Calu3 (cell line): ENCODE results near the gene IL10RA. TPM values are rescaled to one million over a fixed set of nuclear protein-coding genes. Genes with fewer than 3 reads are reported as not detected.

Experiments used
- BruUV-seq: library from RNA; stranded (reverse); fragments of 400-500 nt; replicated peaks from 2 replicates; lab custom pipeline; 2021; lab: Mats Ljungman, UMichigan
- CTCF ChIA-PET: fragments of 300-600 bp; sonication (Branson Sonifier 250); formaldehyde crosslinking; loops from one replicate; lab custom pipeline; 2022; ENCODE audit warnings: antibody characterized with exemption; lab: Charles Lee
- DNase-seq: peaks from one replicate; pipeline ENCODE4 v3.0.0; 2022
- H3K27ac Mint-ChIP-seq: one replicate; pipeline ENCODE4 v1.8.0; 2022; ENCODE audit warnings: mixed read lengths; ENCODE audit not compliant: unreplicated experiment
- H3K27me3 Mint-ChIP-seq: one replicate; pipeline ENCODE4 v1.8.0; 2022; ENCODE audit warnings: mixed read lengths; ENCODE audit not compliant: unreplicated experiment
- H3K36me3 Mint-ChIP-seq: one replicate; pipeline ENCODE4 v1.8.0; 2022; ENCODE audit warnings: mild to moderate bottlenecking, moderate library complexity, mixed read lengths; ENCODE audit not compliant: insufficient read depth, unreplicated experiment
- H3K4me1 Mint-ChIP-seq: one replicate; pipeline ENCODE4 v1.8.0; 2022; ENCODE audit warnings: mild to moderate bottlenecking, low read depth, mixed read lengths; ENCODE audit not compliant: unreplicated experiment
- H3K4me3 Mint-ChIP-seq: one replicate; pipeline ENCODE4 v1.8.0; 2022; ENCODE audit warnings: mild to moderate bottlenecking, low read depth, moderate library complexity, mixed read lengths; ENCODE audit not compliant: unreplicated experiment
- H3K9me3 Mint-ChIP-seq: one replicate; pipeline ENCODE4 v1.8.0; 2022; ENCODE audit warnings: low read depth, mixed read lengths; ENCODE audit not compliant: unreplicated experiment
- CTCF ChIP-seq: fragments of 200-600 bp; IDR thresholded peaks from one replicate; pipeline ENCODE4 v1.8.0; 2022; ENCODE audit warnings: antibody characterized with exemption; ENCODE audit not compliant: unreplicated experiment
- intact Hi-C: fragments of 100-400 bp; cut with micrococcal nuclease; formaldehyde crosslinking; loops from one replicate; pipeline ENCODE4 v1.10.0; 2022; ENCODE audit not compliant: unreplicated experiment
- total RNA-seq: library from RNA; stranded (reverse); gene quantifications from 2 replicates; pipeline ENCODE4 v1.2.3, GENCODE V29; 2022

The IL10RA gene
- total RNA-seq, 1 experiment from 2014 or later, result 0.05 TPM

GRCh38 chr11:118014022-118014421 is 27.8 kb downstream of the IL10RA start:
- Mint-ChIP-seq H3K4me3 (no peak overlapping the region), H3K9me3 (peaks cover 10% of the 10 kb centered on the region), H3K4me1 (no peaks in the 10 kb centered on the region), H3K27me3 (peaks cover 55% of the 10 kb centered on the region), H3K27ac (no peak overlapping the region), H3K36me3 (no peaks in the 10 kb centered on the region)
- CTCF ChIA-PET, result no interaction called here
- intact Hi-C loops, result no loop called here
- DNase-seq, result no peak
- BruUV-seq, result no TSS peak
- no peak for TF ChIP-seq CTCF

GRCh38 chr11:118015385-118015841 is 29.2 kb downstream of the IL10RA start:
- Mint-ChIP-seq H3K27ac (no peak overlapping the region), H3K9me3 (peaks cover 13% of the 10 kb centered on the region), H3K27me3 (peaks cover 63% of the 10 kb centered on the region), H3K4me3 (no peak overlapping the region), H3K4me1 (no peaks in the 10 kb centered on the region), H3K36me3 (no peaks in the 10 kb centered on the region)
- CTCF ChIA-PET, result no interaction called here
- no peak for TF ChIP-seq CTCF
- DNase-seq, result no peak
- no TSS peak for BruUV-seq
- intact Hi-C loops, result no loop called here

GRCh38 chr11:118016104-118016503 is 29.9 kb downstream of the IL10RA start:
- CTCF ChIA-PET, result no interaction called here
- Mint-ChIP-seq H3K4me3 (no peak overlapping the region), H3K27me3 (peaks cover 66% of the 10 kb centered on the region), H3K36me3 (no peaks in the 10 kb centered on the region), H3K9me3 (peaks cover 13% of the 10 kb centered on the region), H3K27ac (no peak overlapping the region), H3K4me1 (no peaks in the 10 kb centered on the region)
- BruUV-seq, result no TSS peak
- DNase-seq, result no peak
- TF ChIP-seq CTCF, result no peak
- intact Hi-C loops, result no loop called here

- Mint-ChIP-seq H3K27ac (no peak overlapping the region), H3K27me3 (peaks cover 66% of the 10 kb centered on the region), H3K9me3 (peaks cover 13% of the 10 kb centered on the region), H3K4me3 (no peak overlapping the region), H3K4me1 (no peaks in the 10 kb centered on the region), H3K36me3 (no peaks in the 10 kb centered on the region)
- TF ChIP-seq CTCF, result no peak
- CTCF ChIA-PET, result no interaction called here
- intact Hi-C loops, result no loop called here
- DNase-seq, result no peak
- no TSS peak for BruUV-seq
These were observed 30.9 kb downstream of the IL10RA start for GRCh38 chr11:118017111-118017510.
